Regular cardiac myocyte (primary cell): ENCODE data around the gene PSMD1. TPM values are rescaled to one million over a fixed set of nuclear protein-coding genes. Genes with fewer than 3 reads are reported as not detected.

ENCODE experiments used
- total RNA-seq: library from RNA; depleted of rRNA; stranded (reverse); fragments of >200 nt; gene quantifications from 2 replicates; pipeline ENCODE4 v1.2.3, GENCODE V29; 2014

Gene PSMD1
- total RNA-seq = 120 and 187 TPM in 2 replicates

GRCh38 chr2:231056453-231057416 lies at the start of gene PSMD1:
Gene PSMD1, plus strand, starts transcription at chr2:231056867. Its CDS starts 159 bp downstream, at chr2:231057026.

DNA sequence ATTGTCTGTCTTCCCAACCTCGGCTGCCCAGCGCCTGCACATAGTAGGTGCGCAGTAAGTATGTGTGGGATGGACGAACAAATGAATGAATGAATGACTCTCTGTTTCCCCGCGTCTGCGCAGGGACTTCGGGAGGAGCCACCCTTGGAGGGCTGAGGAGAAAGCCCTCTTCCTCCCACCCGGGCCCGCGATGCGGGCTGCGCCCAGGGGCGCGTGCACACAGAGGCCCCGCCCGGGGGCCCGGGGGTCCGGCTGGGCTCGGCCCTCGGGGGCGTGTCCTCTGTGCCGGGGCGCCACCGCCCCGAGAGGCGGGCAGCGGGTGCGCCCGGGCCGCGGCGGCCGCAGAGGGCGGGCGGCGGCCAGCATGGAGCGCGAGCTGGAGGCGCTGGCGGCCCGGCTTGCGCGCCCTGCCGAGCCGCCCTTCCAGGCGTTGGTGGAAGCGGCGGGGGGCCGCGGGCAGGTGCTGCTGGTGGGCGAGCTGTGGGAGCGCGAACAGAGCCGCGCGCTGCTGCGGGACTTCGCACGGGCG lies 19.4 kb upstream of the PSMD1 start, which contains the start of gene C2orf72:
Gene C2orf72 (plus strand): TSS at position 322 of the 529 bp plus-strand sequence. CDS start 43 bp downstream, at position 365.

GRCh38 chr2:231124838-231125568 lies 68.3 kb downstream of the PSMD1 start, which contains the start of gene HTR2B:
Gene HTR2B, minus strand, starts transcription at chr2:231125042. Its CDS starts 1,278 bp downstream, at chr2:231123764.

GRCh38 chr2:231198291-231199173 lies 141.9 kb downstream of the PSMD1 start, which contains the start of gene ARMC9:
Gene ARMC9, plus strand, starts transcription at chr2:231198631. Its CDS starts 7,608 bp downstream, at chr2:231206239.

Other genes with a start within 250 kb of the PSMD1 start
- 37.0 and 118 TPM in 2 replicates for gene ITM2C, start 191.9 kb upstream of the PSMD1 start, total RNA-seq
- not detected in 2 replicates for gene GPR55, start 131.6 kb upstream of the PSMD1 start, total RNA-seq
- not detected in 2 replicates for gene SPATA3, start 60.7 kb upstream of the PSMD1 start, total RNA-seq
- gene C2orf72, start 19.3 kb upstream of the PSMD1 start, total RNA-seq = 0.38 and 5.1 TPM in 2 replicates
- gene HTR2B, start 68.2 kb downstream of the PSMD1 start, total RNA-seq = 1.9 and 13.0 TPM in 2 replicates
- gene ARMC9, start 141.8 kb downstream of the PSMD1 start, total RNA-seq = 35.1 and 44.8 TPM in 2 replicates